ENCODE data around the gene NTM. TPM values are rescaled to one million over a fixed set of nuclear protein-coding genes. Genes with fewer than 3 reads are reported as not detected.

NTM gene
- total RNA-seq, 1 experiment from 2014 or later, result 9.9 TPM

DNA sequence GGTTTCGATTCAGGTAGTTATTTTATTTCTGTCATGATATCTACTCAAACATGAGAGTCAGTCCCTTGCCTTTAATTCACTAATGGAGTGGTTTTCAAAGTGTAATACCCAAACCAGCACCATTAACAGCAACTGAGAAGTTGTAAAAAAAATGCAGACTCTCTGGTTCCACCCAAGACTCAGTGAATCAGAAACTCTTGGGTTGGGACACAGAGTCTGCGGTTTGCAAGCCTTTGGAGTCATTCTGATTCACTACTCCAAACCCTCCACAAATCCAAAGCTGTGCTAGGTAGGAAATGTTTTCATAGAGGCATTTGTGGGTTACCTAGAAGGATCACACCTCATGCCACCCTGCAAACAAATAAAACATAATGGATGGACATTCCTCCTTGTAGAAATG lies 340.1 kb downstream of the NTM start:
- H4K20me1 ChIP-seq (ENCODE audit: control insufficient read depth, insufficient read depth, insufficient read length), result no peaks in the 10 kb centered on the region
- no peaks in the 10 kb centered on the region; a peak in 1 of 7 replicates for H3K36me3 Mint-ChIP-seq (ENCODE audit: insufficient read depth in 1 of 3, low read depth in 3 of 3)
- no peaks in the 10 kb centered on the region for H3K4me1 ChIP-seq (ENCODE audit: insufficient read depth, low read length)
- H3K4me3 Mint-ChIP-seq, result no peak overlapping the region
- H3K4me2 ChIP-seq (ENCODE audit: insufficient read depth, insufficient read length, low read length), result no peak overlapping the region
- H4K91ac ChIP-seq (ENCODE audit: insufficient read length, low read depth, low read length), result no peak overlapping the region
- H3K14ac ChIP-seq (ENCODE audit: insufficient read depth, low read length), result no peak overlapping the region
- H3K23me2 ChIP-seq (ENCODE audit: insufficient read length, low read depth, low read length, poor library complexity, severe bottlenecking), result no peaks in the 10 kb centered on the region
- H3K9me3 ChIP-seq (ENCODE audit: control insufficient read depth, low read depth, low read length), result no peaks in the 10 kb centered on the region
- no peak overlapping the region for H2BK12ac ChIP-seq (ENCODE audit: insufficient read length, low read depth, low read length)
- no peak overlapping the region for H2BK120ac ChIP-seq (ENCODE audit: low read depth, low read length, poor library complexity, severe bottlenecking)
- no CpG with 5 or more reads among the region's 2 CpGs for WGBS (ENCODE audit: extremely low coverage, insufficient read length, low lambda C conversion rate)
- no peak overlapping the region for H2AK5ac ChIP-seq (ENCODE audit: insufficient read length, low read length)
- no peak overlapping the region for H2BK5ac ChIP-seq (ENCODE audit: insufficient read length, low read length)
- TF ChIP-seq CTCF (conservative IDR thresholded peaks at IDR 0.05), result no peak
- no peak overlapping the region for H2BK20ac ChIP-seq (ENCODE audit: low read depth, low read length, poor library complexity, severe bottlenecking)
- peaks cover 5 to 13% of the 10 kb centered on the region in 2 experiments; a peak in 4 of 5 replicates for H3K9me3 Mint-ChIP-seq
- no peaks in the 10 kb centered on the region for H3K27me3 ChIP-seq (ENCODE audit: insufficient read depth, low read length)
- H3K79me2 ChIP-seq (ENCODE audit: insufficient read depth, low read length), result no peaks in the 10 kb centered on the region
- H4K5ac ChIP-seq (ENCODE audit: insufficient read length, low read depth, low read length), result no peak overlapping the region
- H3K56ac ChIP-seq (ENCODE audit: insufficient read length, low read depth, low read length), result no peak overlapping the region
- H2AFZ ChIP-seq (ENCODE audit: low read length), result no peak overlapping the region
- no peak overlapping the region for H3K23ac ChIP-seq (ENCODE audit: insufficient read length, low read depth, low read length)
- H3K9ac ChIP-seq (ENCODE audit: extremely low read depth, insufficient read length, low read length), result no peak overlapping the region
- no peak for DNase-seq
- H3K4me1 Mint-ChIP-seq, result no peaks in the 10 kb centered on the region
- no peak overlapping the region for H3K4ac ChIP-seq (ENCODE audit: low read depth, low read length)
- no peak overlapping the region for H3T11ph ChIP-seq (ENCODE audit: low read length)
- H3K79me1 ChIP-seq (ENCODE audit: insufficient read depth, low read depth, low read length, poor library complexity, severe bottlenecking), result no peaks in the 10 kb centered on the region
- peaks cover 2% of the 10 kb centered on the region; the same call in 1 of the 2 replicates for H3K27me3 Mint-ChIP-seq (ENCODE audit: low read depth)
- H3K27ac ChIP-seq (ENCODE audit: insufficient read length, low read depth, low read length), result no peak overlapping the region
- H2BK15ac ChIP-seq (ENCODE audit: low read depth, low read length), result no peak overlapping the region
- no peak overlapping the region for H4K8ac ChIP-seq (replicated peaks; ENCODE audit: insufficient read length, low read depth, low read length)
- H3K27ac Mint-ChIP-seq, result no peak overlapping the region
- no peak overlapping the region for H3K18ac ChIP-seq (ENCODE audit: insufficient read length, low read depth, low read length)
